ENCODE measurements around the gene COA1.
"Not testable (repeated sequence)": the region's sequence is repeated elsewhere in the genome, so short reads cannot be mapped to it uniquely, and the experiment has no call there.

Gene COA1

DNA sequence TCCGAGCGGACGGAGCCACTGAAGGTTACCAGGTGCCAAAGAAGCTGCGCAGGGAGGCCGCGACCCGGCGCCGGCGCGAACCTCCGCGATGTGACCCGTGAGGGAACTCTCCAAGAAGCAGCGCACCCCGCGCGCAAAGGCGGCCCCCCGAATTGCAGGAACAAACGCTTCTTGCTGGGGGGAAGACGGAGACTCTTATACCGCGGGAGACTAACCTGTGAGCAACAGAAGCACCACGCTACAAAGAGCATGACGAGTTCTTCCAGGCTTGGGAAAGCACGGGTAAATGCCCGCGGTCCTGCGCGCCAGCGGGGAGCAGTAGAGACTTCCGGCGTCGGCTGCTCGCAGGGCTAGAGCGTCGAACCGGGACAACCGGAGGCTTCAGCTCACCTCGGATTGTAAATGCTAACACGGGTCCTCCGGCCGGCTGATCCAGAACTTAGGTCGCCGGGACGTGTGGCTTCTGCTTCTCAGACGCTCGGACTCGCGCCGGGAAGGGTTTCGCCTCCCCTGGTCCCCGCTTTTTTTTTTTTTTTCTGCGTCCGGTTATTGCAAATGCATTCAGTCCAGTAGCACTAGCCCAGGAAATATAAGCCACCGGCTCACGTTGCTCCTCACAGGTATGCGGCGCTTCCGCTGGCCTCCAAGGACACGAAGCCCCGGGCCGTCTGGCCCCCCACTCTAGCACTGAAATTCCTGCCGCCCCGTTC is at the start of gene COA1:
Gene COA1 (minus strand): TSS at position 310 of the 710 bp plus-strand sequence. CDS start 80,909 bp downstream, outside the sequence.
- no peak for TF ChIP-seq CTCF (conservative IDR thresholded peaks at IDR 0.05; ENCODE audit: control insufficient read depth, insufficient read depth, low read depth, low read length)
- H3K4me3 ChIP-seq (ENCODE audit: control insufficient read depth, low read depth, low read length) = peak within 1 kb of the TSS; percentile 90
- DNase-seq (ENCODE audit: low read depth) = peak; percentile 93

DNA sequence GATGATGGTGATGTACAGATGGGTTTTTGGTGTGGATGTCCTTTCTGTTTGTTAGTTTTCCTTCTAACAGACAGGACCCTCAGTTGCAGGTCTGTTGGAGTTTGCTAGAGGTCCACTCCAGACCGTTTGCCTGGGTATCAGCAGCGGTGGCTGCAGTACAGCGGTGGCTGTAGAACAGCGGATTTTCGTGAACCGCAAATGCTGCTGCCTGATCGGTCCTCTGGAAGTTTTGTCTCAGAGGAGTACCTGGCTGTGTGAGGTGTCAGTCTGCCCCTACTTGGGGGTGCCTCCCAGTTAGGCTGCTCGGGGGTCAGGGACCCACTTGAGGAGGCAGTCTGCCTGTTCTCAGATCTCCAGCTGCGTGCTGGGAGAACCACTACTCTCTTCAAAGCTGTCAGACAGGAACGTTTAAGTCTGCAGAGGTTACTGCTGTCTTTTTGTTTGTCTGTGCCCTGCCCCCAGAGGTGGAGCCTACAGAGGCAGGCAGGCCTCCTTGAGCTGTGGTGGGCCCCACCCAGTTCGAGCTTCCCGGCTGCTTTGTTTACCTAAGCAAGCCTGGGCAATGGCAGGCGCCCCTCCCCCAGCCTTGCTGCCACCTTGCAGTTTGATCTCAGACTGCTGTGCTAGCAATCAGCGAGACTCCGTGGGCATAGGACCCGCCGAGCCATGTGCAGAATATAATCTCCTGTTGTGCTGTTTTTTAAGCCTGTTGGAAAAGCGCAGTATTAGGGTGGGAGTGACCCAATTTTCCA is 49.1 kb upstream of the COA1 start:
- not testable (repeated sequence) for H3K4me3 ChIP-seq (ENCODE audit: control insufficient read depth, low read depth, low read length); DNase-seq (ENCODE audit: low read depth)

DNA sequence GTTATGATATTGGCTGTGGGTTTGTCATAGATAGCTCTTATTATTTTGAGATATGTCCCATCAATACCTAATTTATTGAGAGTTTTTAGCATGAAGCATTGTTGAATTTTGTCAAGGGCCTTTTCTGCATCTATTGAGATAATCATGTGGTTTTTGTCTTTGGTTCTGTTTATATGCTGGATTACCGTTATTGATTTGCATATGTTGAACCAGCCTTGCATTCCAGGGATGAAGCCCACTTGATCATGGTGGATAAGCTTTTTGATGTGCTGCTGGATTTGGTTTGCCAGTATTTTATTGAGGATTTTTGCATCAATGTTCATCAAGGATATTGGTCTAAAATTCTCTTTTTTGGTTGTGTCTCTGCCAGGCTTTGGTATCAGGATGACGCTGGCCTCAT is 45.9 kb upstream of the COA1 start:
- DNase-seq (ENCODE audit: low read depth); H3K4me3 ChIP-seq (ENCODE audit: control insufficient read depth, low read depth, low read length): not testable (repeated sequence)

- H3K4me3 ChIP-seq (ENCODE audit: control insufficient read depth, low read depth, low read length); DNase-seq (ENCODE audit: low read depth): not testable (repeated sequence)
Measured at GRCh38 chr7:43773268-43773667, 43.9 kb upstream of the COA1 start.

DNA sequence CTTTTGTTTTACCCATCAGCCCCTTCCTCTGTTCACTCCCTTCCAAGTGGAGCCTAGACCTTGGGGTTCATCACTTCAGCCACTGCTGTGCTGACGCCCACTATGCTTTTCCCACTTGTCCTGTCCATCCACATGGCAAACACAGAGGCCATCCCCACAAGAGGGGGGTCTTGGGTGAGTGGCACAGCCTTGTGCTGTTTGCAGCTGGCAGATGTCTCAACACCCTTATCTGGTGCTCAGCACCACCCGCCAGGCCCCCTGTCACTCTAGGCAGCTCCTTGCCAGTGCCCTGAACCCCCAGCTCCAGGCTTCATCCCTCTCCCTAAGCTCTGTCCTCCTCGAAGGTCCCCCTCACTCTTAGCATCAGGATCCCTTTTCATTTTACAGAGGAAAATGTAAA is 42.2 kb upstream of the COA1 start:
- no peak for TF ChIP-seq CTCF (conservative IDR thresholded peaks at IDR 0.05; ENCODE audit: control insufficient read depth, insufficient read depth, low read depth, low read length)
- DNase-seq (ENCODE audit: low read depth) = no peak
- no peak overlapping the region for H3K4me3 ChIP-seq (ENCODE audit: control insufficient read depth, low read depth, low read length)

GRCh38 chr7:43771128-43771527 is 41.8 kb upstream of the COA1 start:
- no peak overlapping the region for H3K4me3 ChIP-seq (ENCODE audit: control insufficient read depth, low read depth, low read length)
- no peak for DNase-seq (ENCODE audit: low read depth)
- TF ChIP-seq CTCF (conservative IDR thresholded peaks at IDR 0.05; ENCODE audit: control insufficient read depth, insufficient read depth, low read depth, low read length) = no peak

- no peak for TF ChIP-seq CTCF (conservative IDR thresholded peaks at IDR 0.05; ENCODE audit: control insufficient read depth, insufficient read depth, low read depth, low read length)
- no peak overlapping the region for H3K4me3 ChIP-seq (ENCODE audit: control insufficient read depth, low read depth, low read length)
- no peak for DNase-seq (ENCODE audit: low read depth)
Measured at GRCh38 chr7:43769791-43770465, 40.6 kb upstream of the COA1 start.

DNA sequence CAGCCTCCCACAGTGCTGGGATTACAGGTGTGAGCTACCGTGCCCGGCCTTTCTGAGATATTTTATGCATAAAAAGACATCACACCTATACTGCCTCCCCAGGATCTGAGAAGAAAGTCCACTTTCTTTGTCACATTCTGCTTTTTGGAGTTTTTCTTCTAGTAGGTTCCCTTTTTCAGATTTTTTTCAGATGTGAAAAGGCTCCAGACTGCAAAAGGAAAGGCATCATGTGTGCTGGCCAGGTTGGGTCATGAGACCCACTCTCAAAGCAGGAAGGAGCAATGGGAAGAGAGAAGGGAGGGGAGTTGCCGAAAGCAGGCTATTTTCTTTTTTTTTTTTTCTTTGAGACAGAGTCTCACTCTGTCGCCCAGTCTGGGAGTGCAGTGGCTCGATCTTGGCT is 40.0 kb upstream of the COA1 start:
- no peak for TF ChIP-seq CTCF (conservative IDR thresholded peaks at IDR 0.05; ENCODE audit: control insufficient read depth, insufficient read depth, low read depth, low read length)
- no peak overlapping the region for H3K4me3 ChIP-seq (ENCODE audit: control insufficient read depth, low read depth, low read length)
- no peak for DNase-seq (ENCODE audit: low read depth)
